SK-N-SH (cell line): ENCODE data around the gene NSD1. TPM values are rescaled to one million over a fixed set of nuclear protein-coding genes. Genes with fewer than 3 reads are reported as not detected.

ENCODE experiments used
- CTCF ChIA-PET: fragments of 300-600, 350-600 bp; formaldehyde crosslinking; extraction: SDS; loops from one replicate; lab custom pipeline; 2021; lab: Yijun Ruan, JAX
- POLR2A ChIA-PET: fragments of 350-600 bp; sonication (Branson Sonifier 250); formaldehyde crosslinking; extraction: SDS; loops from one replicate; lab custom pipeline; 2020; ENCODE audit warnings: antibody characterized with exemption, inconsistent platforms; lab: Yijun Ruan, JAX
- DNase-seq: peaks from one replicate; pipeline ENCODE4 v3.0.0; 2012
- H2AFZ ChIP-seq: fragments of 200-600 bp; sonication (generic); 2 replicates; pipeline ENCODE4 v1.8.1; 2016; ENCODE audit warnings: antibody characterized with exemption, mild to moderate bottlenecking, low read depth
- H3F3A ChIP-seq: fragments of 200-600 bp; sonication (generic); replicated peaks from 2 replicates; pipeline ENCODE3; 2016; ENCODE audit warnings: antibody characterized with exemption, mild to moderate bottlenecking; ENCODE audit not compliant: insufficient read depth
- H3K27ac ChIP-seq, 2 experiments: fragments of 200-500 bp in 1 of 2; fragments of 200-600 bp in 1 of 2; sonication (Bioruptor generic) in 1 of 2; sonication (generic), shearing (Covaris generic) in 1 of 2; 2 replicates each; pipeline versions ENCODE4 v1.5.1 to v1.6.1; 2014 to 2016; ENCODE audit warnings: low read depth in 2 of 2, inconsistent platforms in 1 of 2, low read length in 1 of 2, mild to moderate bottlenecking in 1 of 2, mixed read lengths in 1 of 2
- H3K27me3 ChIP-seq: fragments of 200-600 bp; sonication (generic), shearing (Covaris generic); 2 replicates; pipeline ENCODE4 v1.6.1; 2016; ENCODE audit warnings: mixed run types; ENCODE audit not compliant: insufficient read depth
- H3K36me3 ChIP-seq, 2 experiments: fragments of 200-500 bp in 1 of 2; fragments of 200-600 bp in 1 of 2; sonication (Bioruptor generic) in 1 of 2; sonication (generic) in 1 of 2; replicated peaks in 1 of 2; 2 replicates each; pipeline versions ENCODE3 to v1.5.1; 2014 to 2016; ENCODE audit warnings: low read length in 1 of 2, mild to moderate bottlenecking in 1 of 2; ENCODE audit not compliant: insufficient read depth in 2 of 2, control insufficient read depth in 1 of 2
- H3K4me1 ChIP-seq, 2 experiments: fragments of 200-500 bp in 1 of 2; fragments of 200-600 bp in 1 of 2; sonication (Bioruptor generic) in 1 of 2; sonication (generic), shearing (Covaris generic) in 1 of 2; 2 replicates each; pipeline versions ENCODE4 v1.5.1 to v1.6.1; 2014 to 2016; ENCODE audit warnings: low read depth in 1 of 2, low read length in 1 of 2, mixed run types in 1 of 2; ENCODE audit not compliant: insufficient read depth in 2 of 2, control insufficient read depth in 1 of 2
- H3K4me2 ChIP-seq: fragments of 200-600 bp; sonication (generic), shearing (Covaris generic); 2 replicates; pipeline ENCODE4 v1.6.1; 2017; ENCODE audit warnings: mixed run types
- H3K4me3 ChIP-seq, 2 experiments: fragments of 200-500 bp in 1 of 2; fragments of 200-600 bp in 1 of 2; sonication (Bioruptor generic) in 1 of 2; sonication (generic), shearing (Covaris generic) in 1 of 2; 2 replicates each; pipeline versions ENCODE4 v1.5.1 to v1.8.1; 2014 to 2016; ENCODE audit warnings: low read depth in 2 of 2, inconsistent platforms in 1 of 2, low read length in 1 of 2, mild to moderate bottlenecking in 1 of 2, mixed read lengths in 1 of 2, moderate library complexity in 1 of 2
- H3K79me2 ChIP-seq: fragments of 200-600 bp; sonication (generic); 2 replicates; pipeline ENCODE4 v1.8.1; 2017; ENCODE audit warnings: mild to moderate bottlenecking; ENCODE audit not compliant: insufficient read depth
- H3K9ac ChIP-seq: fragments of 200-600 bp; sonication (generic); 2 replicates; pipeline ENCODE4 v1.6.1; 2017; ENCODE audit warnings: mixed run types
- H3K9me2 ChIP-seq: fragments of 200-600 bp; sonication (generic); 2 replicates; pipeline ENCODE4 v1.6.1; 2017; ENCODE audit warnings: mixed run types
- H3K9me3 ChIP-seq: fragments of 200-600 bp; sonication (generic); 2 replicates; pipeline ENCODE4 v1.6.1; 2017; ENCODE audit warnings: mixed run types, mild to moderate bottlenecking, moderate library complexity
- H4K20me1 ChIP-seq: fragments of 200-600 bp; sonication (generic); 2 replicates; pipeline ENCODE4 v1.6.1; 2017; ENCODE audit warnings: mild to moderate bottlenecking, mixed run types; ENCODE audit not compliant: insufficient read depth
- ELF1 ChIP-seq: IDR thresholded peaks from 2 replicates; pipeline ENCODE4 v1.4.0; 2012
- FOSL2 ChIP-seq: IDR thresholded peaks from 2 replicates; pipeline ENCODE4 v1.4.0; 2012; ENCODE audit warnings: low read depth, mild to moderate bottlenecking, moderate library complexity, borderline replicate concordance
- FOXJ3 ChIP-seq: sonication (generic); formaldehyde crosslinking; IDR thresholded peaks from 2 replicates; pipeline ENCODE4 v1.5.1; 2020; ENCODE audit warnings: mild to moderate bottlenecking, missing genetic modification reagents
- GABPA ChIP-seq: IDR thresholded peaks from 2 replicates; pipeline ENCODE4 v1.4.0; 2012; ENCODE audit warnings: low read depth, mild to moderate bottlenecking
- IRF3 ChIP-seq: fragments of 150-350 bp; IDR thresholded peaks from 2 replicates; pipeline ENCODE4 v1.6.1; 2016; ENCODE audit warnings: mild to moderate bottlenecking, low read depth, low read length
- MEF2A ChIP-seq: IDR thresholded peaks from 2 replicates; pipeline ENCODE4 v1.4.0; 2012; ENCODE audit warnings: low read depth, borderline replicate concordance
- NRF1 ChIP-seq: IDR thresholded peaks from 2 replicates; pipeline ENCODE4 v1.6.1; 2012; ENCODE audit warnings: low read depth, mild to moderate bottlenecking, low read length
- PBX3 ChIP-seq: IDR thresholded peaks from 2 replicates; pipeline ENCODE4; 2012
- RFX5 ChIP-seq: IDR thresholded peaks from 2 replicates; pipeline ENCODE4 v1.6.1; 2012; ENCODE audit warnings: mild to moderate bottlenecking, improper control_type of control experiment, low read length
- SIN3A ChIP-seq: IDR thresholded peaks from 2 replicates; pipeline ENCODE4 v1.6.1; 2012; ENCODE audit warnings: low read depth, mild to moderate bottlenecking, low read length, moderate library complexity, borderline replicate concordance
- TAF1 ChIP-seq: IDR thresholded peaks from 2 replicates; pipeline ENCODE4 v1.6.1; 2012; ENCODE audit warnings: low read depth, mild to moderate bottlenecking, low read length, moderate library complexity, borderline replicate concordance
- TCF12 ChIP-seq: IDR thresholded peaks from 2 replicates; pipeline ENCODE4 v1.4.0; 2012
- YY1 ChIP-seq: IDR thresholded peaks from 2 replicates; pipeline ENCODE4 v1.4.0; 2012; ENCODE audit warnings: low read depth, mild to moderate bottlenecking
- WGBS: methylation state at CpG from one replicate; pipeline ENCODE4 v1.1.6; 2017; ENCODE audit warnings: low lambda C conversion rate; 5-methylcytosine and 5-hydroxymethylcytosine counted together
- polyA plus RNA-seq, 3 experiments: library from polyadenylated mRNA; depleted of rRNA; stranded (reverse); fragments of >200 nt; gene quantifications; 2 replicates each; pipeline ENCODE4 v1.2.3, GENCODE V29; 2012
- TF ChIP-seq, protein P1 (sequence below): IDR thresholded peaks from 2 replicates; pipeline ENCODE4 v1.4.0; 2012; ENCODE audit warnings: low read depth
- TF ChIP-seq, protein P2 (sequence below): fragments of 150-350 bp; IDR thresholded peaks from 2 replicates; pipeline ENCODE4 v1.6.1; 2017; ENCODE audit warnings: antibody characterized with exemption, low read length, low read depth, borderline replicate concordance

Gene NSD1
- polyA plus RNA-seq, 1 of the 3 experiments (the other 2 are of a cell fraction): 6.7 TPM

GRCh38 chr5:177310332-177310731 is 176.8 kb downstream of the NSD1 start:
- Histone ChIP-seq H3K27me3 (no peaks in the 10 kb centered on the region), H4K20me1 (peaks cover 27% of the 10 kb centered on the region), H2AFZ (no peak overlapping the region), H3K4me3 (peak overlapping the region; percentile 59 to 84; a peak in 2 of 4 replicates), H3K79me2 (peaks cover 62% of the 10 kb centered on the region), H3K9ac (no peak overlapping the region), H3K36me3 (peaks cover 12 to 20% of the 10 kb centered on the region in 2 experiments), H3K9me3 (no peaks in the 10 kb centered on the region), H3K4me1 (peaks cover 4 to 30% of the 10 kb centered on the region in 2 experiments; a peak in 1 of 4 replicates), H3K9me2 (no peaks in the 10 kb centered on the region), H3K27ac (no peak overlapping the region), H3K4me2 (peak overlapping the region; percentile 100)
- ChIA-PET CTCF (interaction anchor here (0.6 to 4.3 kb wide), 38 partner anchors 8 to 653 kb away, joined by 3 to 39 read pairs (median 4); partner anchors contain the start of genes DDX41 and LMAN2), POLR2A (interaction anchor here (0.7 to 1.2 kb wide), 2 partner anchors 116 to 197 kb away, joined by 4 read pairs; no protein-coding TSS in a partner anchor)
- DNase-seq: no peak
- WGBS: 88% methylated on average over 1 of the region's 13 CpGs
- TF ChIP-seq, protein P1, sequence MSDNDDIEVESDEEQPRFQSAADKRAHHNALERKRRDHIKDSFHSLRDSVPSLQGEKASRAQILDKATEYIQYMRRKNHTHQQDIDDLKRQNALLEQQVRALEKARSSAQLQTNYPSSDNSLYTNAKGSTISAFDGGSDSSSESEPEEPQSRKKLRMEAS: no peak
- TF ChIP-seq SIN3A: no peak
- TF ChIP-seq IRF3: no peak
- no peak for TF ChIP-seq PBX3
- no peak for TF ChIP-seq NRF1
- TF ChIP-seq GABPA: no peak
- TF ChIP-seq FOSL2: no peak
- TF ChIP-seq TAF1: no peak
- no peak for TF ChIP-seq RFX5
- no peak for TF ChIP-seq MEF2A
- TF ChIP-seq YY1: no peak
- no peak for TF ChIP-seq FOXJ3 (CRISPR knock-in tag)
- TF ChIP-seq TCF12: no peak
- no peak for TF ChIP-seq ELF1
- TF ChIP-seq, all 33 proteins: peak for 0
- H3F3A ChIP-seq: peaks cover 18% of the 10 kb centered on the region

GRCh38 chr5:177310757-177311391 is 177.3 kb downstream of the NSD1 start:
- 34% methylated on average over 12 of the region's 20 CpGs for WGBS
- Histone ChIP-seq H3K27me3 (no peaks in the 10 kb centered on the region), H2AFZ (no peak overlapping the region), H3K9me2 (no peaks in the 10 kb centered on the region), H3K4me2 (peak overlapping the region; percentile 100), H3K79me2 (peaks cover 57% of the 10 kb centered on the region), H3K4me1 (peaks cover 4 to 25% of the 10 kb centered on the region in 2 experiments; a peak in 1 of 4 replicates), H3K9ac (peak overlapping the region; percentile 85; the same call in 1 of the 2 replicates), H3K27ac (no peak overlapping the region), H3F3A (peaks cover 18% of the 10 kb centered on the region), H3K9me3 (no peaks in the 10 kb centered on the region), H3K36me3 (peaks cover 7 to 16% of the 10 kb centered on the region in 2 experiments), H3K4me3 (peak overlapping the region; percentile 59 to 84), H4K20me1 (peaks cover 22% of the 10 kb centered on the region)
- TF ChIP-seq, protein P2, sequence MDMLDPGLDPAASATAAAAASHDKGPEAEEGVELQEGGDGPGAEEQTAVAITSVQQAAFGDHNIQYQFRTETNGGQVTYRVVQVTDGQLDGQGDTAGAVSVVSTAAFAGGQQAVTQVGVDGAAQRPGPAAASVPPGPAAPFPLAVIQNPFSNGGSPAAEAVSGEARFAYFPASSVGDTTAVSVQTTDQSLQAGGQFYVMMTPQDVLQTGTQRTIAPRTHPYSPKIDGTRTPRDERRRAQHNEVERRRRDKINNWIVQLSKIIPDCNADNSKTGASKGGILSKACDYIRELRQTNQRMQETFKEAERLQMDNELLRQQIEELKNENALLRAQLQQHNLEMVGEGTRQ: no peak
- 0 out of 2 replicates have a peak, but pooled peaks have one; percentile 47 for TF ChIP-seq SIN3A
- DNase-seq: no peak
- POLR2A ChIA-PET: interaction anchor here (1.2 kb wide), 1 partner anchor 115 kb away, joined by 4 read pairs; no protein-coding TSS in a partner anchor
- CTCF ChIA-PET: interaction anchor here (0.6 to 4.3 kb wide), 23 partner anchors 8 to 653 kb away, joined by 3 to 39 read pairs (median 7); partner anchors contain the start of genes DDX41 and LMAN2
